Measurements from ENCODE around the gene ARHGEF12.

ARHGEF12 gene

GRCh38 chr11:120388261-120388660, 52.0 kb downstream of the ARHGEF12 start:
- no peak for DNase-seq

GRCh38 chr11:120389693-120390584, 53.7 kb downstream of the ARHGEF12 start:
- DNase-seq: no peak

- no peak for DNase-seq
Observed at GRCh38 chr11:120390585-120390922, 54.3 kb downstream of the ARHGEF12 start.

- DNase-seq: no peak
Observed at GRCh38 chr11:120391292-120391691, 55.1 kb downstream of the ARHGEF12 start.

- DNase-seq: no peak
Observed at GRCh38 chr11:120391854-120392253, 55.6 kb downstream of the ARHGEF12 start.

- no peak for DNase-seq
Observed at GRCh38 chr11:120392314-120392713, 56.1 kb downstream of the ARHGEF12 start.

- DNase-seq: no peak
Observed at GRCh38 chr11:120392793-120393192, 56.6 kb downstream of the ARHGEF12 start.

- DNase-seq: no peak
Observed at GRCh38 chr11:120394119-120394518, 57.9 kb downstream of the ARHGEF12 start.

GRCh38 chr11:120395778-120396177, 59.6 kb downstream of the ARHGEF12 start:
- DNase-seq: no peak

- DNase-seq: no peak
Observed at GRCh38 chr11:120398132-120398531, 61.9 kb downstream of the ARHGEF12 start.

- no peak for DNase-seq
Observed at GRCh38 chr11:120399307-120399706, 63.1 kb downstream of the ARHGEF12 start.

GRCh38 chr11:120400564-120401364, 64.6 kb downstream of the ARHGEF12 start:
- DNase-seq: no peak

- no peak for DNase-seq
Observed at GRCh38 chr11:120401506-120401905, 65.3 kb downstream of the ARHGEF12 start.

- no peak for DNase-seq
Observed at GRCh38 chr11:120403966-120404365, 67.8 kb downstream of the ARHGEF12 start.

GRCh38 chr11:120404495-120404894, 68.3 kb downstream of the ARHGEF12 start:
- DNase-seq: no peak

- no peak for DNase-seq
Observed at GRCh38 chr11:120409655-120410054, 73.4 kb downstream of the ARHGEF12 start.

GRCh38 chr11:120410622-120411380, 74.6 kb downstream of the ARHGEF12 start:
- no peak for DNase-seq

GRCh38 chr11:120413480-120413879, 77.3 kb downstream of the ARHGEF12 start:
- no peak for DNase-seq

- no peak for DNase-seq
Observed at GRCh38 chr11:120420572-120420971, 84.4 kb downstream of the ARHGEF12 start.

GRCh38 chr11:120424185-120424969, 88.2 kb downstream of the ARHGEF12 start:
- DNase-seq: no peak

- DNase-seq: no peak
Observed at GRCh38 chr11:120424970-120425332, 88.7 kb downstream of the ARHGEF12 start.

- DNase-seq: no peak
Observed at GRCh38 chr11:120425527-120425926, 89.3 kb downstream of the ARHGEF12 start.

- no peak for DNase-seq
Observed at GRCh38 chr11:120430146-120430545, 93.9 kb downstream of the ARHGEF12 start.
